MM.1S (cell line): ENCODE measurements around the gene RSPH1.

Experiments
- CTCF ChIP-seq: fragments of 300-600 bp; sonication (generic); IDR thresholded peaks from 2 replicates; pipeline ENCODE4 v1.5.1; 2016; ENCODE audit warnings: antibody characterized with exemption, low read length, mixed read lengths
- EZH2 ChIP-seq: fragments of 300-600 bp; sonication (generic); optimal IDR thresholded peaks from 2 replicates; pipeline ENCODE3; 2017; ENCODE audit warnings: low read depth, mild to moderate bottlenecking, antibody characterized with exemption, low read length, mixed read lengths

- TF ChIP-seq CTCF: no peak
- no peak for TF ChIP-seq EZH2
Measured at GRCh38 chr21:42475526-42476387, 20.3 kb downstream of the RSPH1 start.
